Upper lobe of left lung (tissue), 6 donors: ENCODE data around the gene FAM3A. TPM values are rescaled to one million over a fixed set of nuclear protein-coding genes. Genes with fewer than 3 reads are reported as not detected.

Experiments used
- ATAC-seq, 2 donors: fragments of 200-7000 bp; cut with Tn5 transposase; one replicate each; pipeline ENCODE4 v1.9.1; 2022; ENCODE audit warnings: mild to moderate bottlenecking in 2 of 2, moderate library complexity in 2 of 2; ENCODE audit not compliant: low FRiP score in 2 of 2
- DNase-seq, 2 donors: peaks; one replicate each; pipeline ENCODE4 v3.0.0-alpha.2; 2019 to 2020
- H3K27ac ChIP-seq, 4 donors: fragments of 200-600 bp; sonication (generic); one replicate each; pipeline ENCODE4 v1.5.1; 2016 to 2019
- H3K27me3 ChIP-seq, 4 donors: fragments of 200-600 bp; sonication (generic); one replicate each; pipeline ENCODE4 v1.5.1; 2017 to 2019
- H3K36me3 ChIP-seq, 4 donors: fragments of 200-600 bp; sonication (generic); one replicate each; pipeline ENCODE4 v1.5.1; 2016 to 2019
- H3K4me1 ChIP-seq, 4 donors: fragments of 200-600 bp; sonication (generic); one replicate each; pipeline ENCODE4 v1.5.1; 2018 to 2019
- H3K4me3 ChIP-seq, 4 donors: fragments of 200-600 bp; sonication (generic); one replicate each; pipeline ENCODE4 v1.5.1; 2017 to 2019; ENCODE audit warnings: mild to moderate bottlenecking in 2 of 4, moderate library complexity in 1 of 4
- H3K9me3 ChIP-seq, 4 donors: fragments of 200-600 bp; sonication (generic); one replicate each; pipeline ENCODE4 v1.5.1; 2018 to 2019
- EP300 ChIP-seq, 4 donors: sonication (generic); formaldehyde crosslinking; IDR thresholded peaks; one replicate each; pipeline ENCODE4 v1.5.1; 2017; ENCODE audit warnings: antibody characterized with exemption in 4 of 4, control low read depth in 2 of 4
- POLR2A ChIP-seq, 4 donors: fragments of 450-650 bp; IDR thresholded peaks; one replicate each; pipeline ENCODE4 v1.5.1; 2016 to 2017; ENCODE audit warnings: antibody characterized with exemption in 4 of 4, mild to moderate bottlenecking in 2 of 4
- POLR2AphosphoS5 ChIP-seq, 2 donors: sonication (generic); formaldehyde crosslinking; IDR thresholded peaks; one replicate each; pipeline ENCODE4 v1.5.1; 2017; ENCODE audit warnings: antibody characterized with exemption in 2 of 2
- WGBS, 2 donors: methylation state at CpG; one replicate each; pipeline ENCODE4 v1.1.5; 2017 to 2018; 5-methylcytosine and 5-hydroxymethylcytosine counted together
- total RNA-seq, 6 donors: library from RNA; depleted of rRNA in 4 of 6; stranded (reverse); fragments of >200 nt in 4 of 6; gene quantifications; one replicate each; pipeline versions ENCODE4 v1.1.0 to v1.2.1, GENCODE V29; 2016 to 2021
- TF ChIP-seq, protein P1 (sequence below), 6 experiments: fragments of 450-650 bp in 4 of 6; fragments of 200-600 bp in 2 of 6; sonication (generic) in 2 of 6; IDR thresholded peaks; one replicate each; pipeline ENCODE4 v1.5.1; 2016 to 2019; ENCODE audit warnings: antibody characterized with exemption in 6 of 6
- donor health status: DM: no; HTN: no; CAD: no; lungs with moderate emphysema.
- donor health status: DM: no; HTN: yes; CAD: no; lungs with severe emphysema.

FAM3A gene
- total RNA-seq, 6 donors from 2014 or later: 41.0 to 67.1 (median 49.3) TPM

DNA sequence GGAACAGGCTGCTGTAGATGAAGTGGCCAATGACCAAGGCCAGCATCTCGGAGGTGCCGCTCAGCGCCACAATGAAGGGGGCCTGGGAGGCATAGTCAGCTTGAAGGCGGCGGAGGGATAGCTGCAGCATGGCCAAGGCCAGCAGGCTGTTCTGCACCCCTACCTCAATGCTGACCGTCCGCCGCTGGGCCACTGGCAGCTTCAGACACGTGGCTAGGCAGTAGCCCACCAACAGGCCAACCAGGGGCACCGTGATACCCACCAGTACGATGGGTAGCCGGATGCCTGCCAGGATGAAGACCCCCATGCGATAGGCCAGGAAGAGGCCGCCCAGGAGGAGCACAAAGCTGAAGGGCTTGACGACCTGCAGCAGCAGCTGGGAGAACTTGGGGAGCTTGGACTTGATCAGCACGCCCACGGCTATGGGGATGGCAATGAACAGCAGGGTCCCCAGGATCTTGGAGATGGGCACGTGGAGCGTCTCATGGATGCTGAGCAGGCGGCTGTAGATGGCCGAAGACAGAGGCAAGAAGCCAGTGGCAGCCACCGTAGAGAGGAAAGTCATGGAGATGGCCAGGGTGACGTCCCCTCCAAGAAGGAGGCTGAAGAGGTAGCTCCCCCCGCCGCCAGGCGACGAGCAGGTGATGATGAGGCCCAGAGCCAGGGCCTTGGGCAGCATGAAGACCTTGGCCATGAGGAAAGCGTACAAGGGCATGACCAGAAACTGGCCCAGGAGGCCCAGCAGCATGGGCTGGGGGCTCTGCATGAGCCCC lies 28.3 kb downstream of the FAM3A start:
- peaks cover 5 to 50% (median 17%) of the 10 kb centered on the region in 4 donors for H3K4me1 ChIP-seq

DNA sequence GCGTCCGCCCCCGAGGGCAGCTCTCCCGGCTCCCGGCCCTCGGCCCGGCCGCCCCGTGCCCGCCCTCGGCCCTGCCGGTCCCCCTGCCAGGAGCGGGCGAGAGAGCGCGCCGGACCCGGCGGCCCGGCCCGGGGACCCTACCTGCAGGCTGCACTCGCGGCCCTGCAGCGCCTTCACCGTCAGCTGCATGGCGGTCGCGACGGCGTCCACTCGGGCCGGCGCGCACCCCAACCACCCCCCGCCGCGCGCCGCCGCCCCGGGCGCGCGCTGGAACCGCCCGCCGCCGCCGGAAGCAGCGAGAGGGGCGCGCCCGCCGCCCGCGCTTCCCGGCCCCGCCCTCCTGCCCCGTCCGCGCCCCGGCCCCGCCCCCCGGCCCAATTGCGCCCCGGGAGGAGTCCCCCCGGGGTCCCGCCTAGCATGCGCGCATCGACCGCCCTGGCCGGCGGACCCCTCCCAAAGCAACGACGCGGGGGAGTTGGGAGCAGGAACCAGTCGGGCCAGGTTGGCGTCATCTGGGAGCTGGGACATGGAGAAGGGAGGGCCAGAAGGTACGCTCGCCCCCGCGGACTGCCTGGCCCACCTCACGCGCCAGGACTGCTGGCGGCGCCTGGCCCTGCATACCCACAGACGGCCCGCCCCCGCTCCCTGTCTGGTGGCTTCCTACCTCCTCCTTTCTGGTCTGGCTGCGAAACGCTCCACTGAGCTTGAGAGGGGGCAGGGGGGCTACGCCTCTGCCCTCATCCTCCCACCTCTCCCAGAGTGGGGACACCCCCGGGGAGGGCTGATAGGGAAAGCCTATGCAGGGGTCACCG lies 29.4 kb downstream of the FAM3A start, which contains the start of gene UBL4A:
Gene UBL4A, minus strand, starts transcription at position 220 of the 812 bp plus-strand sequence. Its CDS starts 31 bp downstream, at position 189.
- Histone ChIP-seq H3K4me3 (peak within 1 kb of the TSS; percentile 44 to 81 (median 76)), H3K36me3 (peaks cover 0 to 17% (median 2%) of the 10 kb centered on the region in 4 donors), H3K27ac (peak within 1 kb of the TSS; percentile 69 to 91 (median 84)), H3K9me3 (no peaks in the 10 kb centered on the region), H3K4me1 (peaks cover 5 to 48% (median 17%) of the 10 kb centered on the region in 4 donors), H3K27me3 (no peaks in the 10 kb centered on the region)
- 57% methylated on average over 38 of the region's 95 CpGs; no CpG with 5 or more reads in 1 of the 2 donors for WGBS, 2 donors
- peak in 1 of 2 donors; percentile 23 for TF ChIP-seq POLR2AphosphoS5 (IDR thresholded peaks at IDR 0.05)
- TF ChIP-seq, protein P1, sequence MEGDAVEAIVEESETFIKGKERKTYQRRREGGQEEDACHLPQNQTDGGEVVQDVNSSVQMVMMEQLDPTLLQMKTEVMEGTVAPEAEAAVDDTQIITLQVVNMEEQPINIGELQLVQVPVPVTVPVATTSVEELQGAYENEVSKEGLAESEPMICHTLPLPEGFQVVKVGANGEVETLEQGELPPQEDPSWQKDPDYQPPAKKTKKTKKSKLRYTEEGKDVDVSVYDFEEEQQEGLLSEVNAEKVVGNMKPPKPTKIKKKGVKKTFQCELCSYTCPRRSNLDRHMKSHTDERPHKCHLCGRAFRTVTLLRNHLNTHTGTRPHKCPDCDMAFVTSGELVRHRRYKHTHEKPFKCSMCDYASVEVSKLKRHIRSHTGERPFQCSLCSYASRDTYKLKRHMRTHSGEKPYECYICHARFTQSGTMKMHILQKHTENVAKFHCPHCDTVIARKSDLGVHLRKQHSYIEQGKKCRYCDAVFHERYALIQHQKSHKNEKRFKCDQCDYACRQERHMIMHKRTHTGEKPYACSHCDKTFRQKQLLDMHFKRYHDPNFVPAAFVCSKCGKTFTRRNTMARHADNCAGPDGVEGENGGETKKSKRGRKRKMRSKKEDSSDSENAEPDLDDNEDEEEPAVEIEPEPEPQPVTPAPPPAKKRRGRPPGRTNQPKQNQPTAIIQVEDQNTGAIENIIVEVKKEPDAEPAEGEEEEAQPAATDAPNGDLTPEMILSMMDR (IDR thresholded peaks at IDR 0.05): peak in 1 of 6 experiments; percentile 7
- TF ChIP-seq EP300 (IDR thresholded peaks at IDR 0.05): no peak
- peak in 2 of 4 donors; percentile 27 to 60 for TF ChIP-seq POLR2A (IDR thresholded peaks at IDR 0.05)
- ATAC-seq (peak; percentile 2 to 73), DNase-seq (peak; percentile 53 to 94)

More for the DNA sequence above, 28.3 kb downstream of the FAM3A start:
- Histone ChIP-seq H3K27ac (peak overlapping the region in 1 of 4 donors; percentile 91), H3K9me3 (no peaks in the 10 kb centered on the region), H3K36me3 (peaks cover 0 to 17% (median 2%) of the 10 kb centered on the region in 4 donors), H3K4me3 (peak overlapping the region in 1 of 4 donors; percentile 76), H3K27me3 (no peaks in the 10 kb centered on the region)
- WGBS, 2 donors: 90 to 93% methylated on average over 15 to 28 of the region's 28 CpGs
- ATAC-seq (no peak), DNase-seq (no peak)
- TF ChIP-seq, protein P1 (IDR thresholded peaks at IDR 0.05): no peak
- TF ChIP-seq POLR2A (IDR thresholded peaks at IDR 0.05): no peak
- no peak for TF ChIP-seq EP300 (IDR thresholded peaks at IDR 0.05)
- TF ChIP-seq POLR2AphosphoS5 (IDR thresholded peaks at IDR 0.05): no peak

DNA sequence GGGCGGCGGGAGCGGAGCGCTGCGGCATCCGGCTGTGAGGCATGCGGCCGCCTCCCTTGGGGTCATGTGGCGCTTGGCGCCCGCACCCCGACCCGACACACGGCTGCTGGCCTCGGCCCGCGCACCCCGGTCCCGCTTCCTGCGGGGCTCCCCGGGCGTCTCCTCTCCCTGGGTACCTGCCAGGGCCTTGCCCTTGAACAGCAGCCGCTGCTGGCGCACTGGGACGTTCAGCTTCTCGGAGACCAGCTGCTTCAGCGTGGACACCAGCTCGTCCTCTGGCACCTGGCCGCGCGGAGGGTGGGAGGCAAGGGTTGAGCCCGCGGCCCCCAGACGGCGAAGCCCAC lies 30.0 kb downstream of the FAM3A start:
- no peak for ATAC-seq
- Histone ChIP-seq H3K4me3 (peak overlapping the region; percentile 44 to 81 (median 76)), H3K4me1 (peaks cover 5 to 42% (median 17%) of the 10 kb centered on the region in 4 donors), H3K36me3 (peaks cover 0 to 17% (median 2%) of the 10 kb centered on the region in 4 donors), H3K27ac (peak overlapping the region; percentile 69 to 91 (median 83)), H3K9me3 (no peaks in the 10 kb centered on the region), H3K27me3 (no peaks in the 10 kb centered on the region)
- WGBS, 2 donors: 59% methylated on average over 25 of the region's 35 CpGs; no CpG with 5 or more reads in 1 of the 2 donors
- TF ChIP-seq POLR2AphosphoS5 (IDR thresholded peaks at IDR 0.05): no peak
- TF ChIP-seq, protein P1 (IDR thresholded peaks at IDR 0.05): no peak
- no peak for TF ChIP-seq EP300 (IDR thresholded peaks at IDR 0.05)
- TF ChIP-seq POLR2A (IDR thresholded peaks at IDR 0.05): no peak
- DNase-seq: peak in 1 of 2 donors; percentile 86

DNA sequence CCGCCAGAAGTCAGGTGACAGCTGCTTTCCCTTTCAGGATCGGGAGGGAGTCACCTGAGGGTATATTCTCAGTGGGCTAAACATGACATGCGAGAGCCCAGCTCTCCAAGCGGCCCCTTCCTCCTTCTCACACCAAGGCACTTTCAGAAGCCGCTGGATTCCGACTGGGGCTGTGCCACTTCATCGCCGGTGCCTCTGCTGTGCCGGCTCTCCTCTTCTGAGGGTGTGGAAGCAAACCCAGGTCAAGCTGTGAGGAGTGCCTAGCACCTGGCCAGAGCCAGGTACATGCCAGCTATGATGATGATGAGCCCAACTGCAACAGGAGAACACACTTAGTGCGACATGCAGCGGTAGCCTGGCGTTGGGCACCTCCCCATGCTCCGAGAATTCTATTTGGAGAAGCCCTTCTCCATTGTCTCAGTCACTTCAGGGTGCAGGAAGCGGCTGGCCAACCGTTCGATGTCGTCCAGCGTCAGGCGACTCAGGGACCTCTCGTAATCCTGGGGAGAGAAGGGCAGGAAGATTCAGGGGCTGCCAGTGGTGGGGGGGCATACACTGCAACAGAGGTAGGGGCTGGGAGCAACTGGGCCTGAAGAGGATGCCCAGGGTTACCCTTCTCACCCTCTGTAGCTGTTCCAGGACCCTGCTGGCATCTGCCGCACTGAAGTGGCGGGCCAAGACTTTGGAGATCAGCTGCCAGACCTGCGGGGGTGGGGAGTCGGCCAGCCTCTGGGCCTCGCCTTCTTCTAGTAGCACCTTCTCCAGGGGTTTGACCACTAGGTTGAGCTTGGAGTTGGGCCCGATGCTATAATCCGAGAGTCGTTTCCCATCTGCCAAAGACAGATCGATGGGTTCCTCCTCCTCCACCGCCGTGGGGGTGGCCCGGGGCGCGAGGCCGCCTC lies 30.6 kb downstream of the FAM3A start:
- H3K9me3 ChIP-seq: no peaks in the 10 kb centered on the region
- peaks cover 0 to 17% (median 2%) of the 10 kb centered on the region in 4 donors for H3K36me3 ChIP-seq
- peak overlapping the region; percentile 69 to 91 (median 83) for H3K27ac ChIP-seq
- ATAC-seq (no peak), DNase-seq (no peak)
- no peaks in the 10 kb centered on the region for H3K27me3 ChIP-seq
- peaks cover 5 to 42% (median 17%) of the 10 kb centered on the region in 4 donors for H3K4me1 ChIP-seq
- H3K4me3 ChIP-seq: peak overlapping the region; percentile 44 to 81 (median 76)
- no peak for TF ChIP-seq POLR2A (IDR thresholded peaks at IDR 0.05)
- TF ChIP-seq EP300 (IDR thresholded peaks at IDR 0.05): no peak
- no peak for TF ChIP-seq POLR2AphosphoS5 (IDR thresholded peaks at IDR 0.05)
- TF ChIP-seq, protein P1 (IDR thresholded peaks at IDR 0.05): no peak
- WGBS, 2 donors: 52 to 74% methylated on average over 5 to 25 of the region's 35 CpGs
